HG03442 (cell line): Measurements from ENCODE around the gene BRS3.
"Not testable (repeated sequence)": the region's sequence is repeated elsewhere in the genome, so short reads cannot be mapped to it uniquely, and the experiment has no call there.

ENCODE experiments used
- ATAC-seq: cut with Tn5 transposase; IDR thresholded peaks from one replicate; pipeline ENCODE4 v1.9.1; 2021; ENCODE audit warnings: mild to moderate bottlenecking, moderate library complexity; ENCODE audit not compliant: unreplicated experiment

Gene BRS3

DNA sequence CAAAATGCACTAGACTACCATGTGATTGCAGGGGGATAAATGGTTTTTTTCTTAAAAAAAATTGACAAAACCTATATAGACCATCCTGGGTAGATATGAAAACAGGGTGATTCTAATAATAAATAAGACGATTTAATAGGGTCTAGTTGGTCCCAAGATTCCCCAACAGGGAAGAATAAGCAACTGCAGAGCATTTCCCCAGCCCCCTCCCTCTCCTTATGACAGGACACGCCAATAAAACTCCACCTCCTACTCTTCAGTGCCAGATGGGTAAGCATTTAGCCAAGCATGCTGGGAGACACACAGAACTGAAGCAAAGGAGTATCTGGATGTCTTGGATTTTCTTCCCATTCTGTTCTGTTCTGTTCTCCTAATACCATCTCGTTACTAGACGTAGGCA is at the start of gene BRS3:
Gene BRS3, plus strand, starts transcription at position 301 of the 400 bp plus-strand sequence. CDS start 168 bp downstream, outside the sequence.
- ATAC-seq = no peak

DNA sequence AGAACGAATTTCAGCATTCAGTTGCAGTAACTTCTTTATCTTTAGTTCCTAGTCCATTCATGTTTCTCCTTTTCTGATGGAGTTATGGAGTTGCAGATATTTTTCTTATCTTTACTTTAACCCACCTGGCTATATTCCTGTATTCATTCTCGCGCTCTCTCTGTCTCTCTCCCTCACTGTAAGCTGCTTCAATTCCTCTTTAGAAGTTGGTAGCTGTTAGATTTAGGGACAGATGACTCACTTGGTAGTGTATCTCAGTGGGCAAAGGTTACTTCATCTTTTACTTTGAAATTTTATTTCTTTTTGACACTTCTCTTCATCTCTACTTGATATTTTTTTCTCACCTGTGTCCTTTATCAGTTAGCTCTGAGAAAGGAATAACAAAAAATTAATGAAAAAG is 49.6 kb upstream of the BRS3 start:
- ATAC-seq = no peak

DNA sequence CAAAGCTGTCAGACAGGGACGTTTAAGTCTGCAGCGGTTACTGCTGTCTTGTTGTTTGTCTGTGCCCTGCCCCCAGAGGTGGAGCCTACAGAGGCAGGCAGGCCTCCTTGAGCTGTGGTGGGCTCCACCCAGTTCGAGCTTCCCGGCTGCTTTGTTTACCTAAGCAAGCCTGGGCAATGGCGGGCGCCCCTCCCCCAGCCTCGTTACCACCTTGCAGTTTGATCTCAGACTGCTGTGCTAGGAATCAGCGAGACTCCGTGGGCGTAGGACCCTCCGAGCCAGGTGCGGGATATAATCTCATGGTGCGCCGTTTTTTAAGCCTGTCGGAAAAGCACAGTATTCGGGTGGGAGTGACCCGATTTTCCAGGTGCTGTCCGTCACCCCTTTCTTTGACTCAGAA is 42.1 kb upstream of the BRS3 start:
- not testable (repeated sequence) for ATAC-seq

DNA sequence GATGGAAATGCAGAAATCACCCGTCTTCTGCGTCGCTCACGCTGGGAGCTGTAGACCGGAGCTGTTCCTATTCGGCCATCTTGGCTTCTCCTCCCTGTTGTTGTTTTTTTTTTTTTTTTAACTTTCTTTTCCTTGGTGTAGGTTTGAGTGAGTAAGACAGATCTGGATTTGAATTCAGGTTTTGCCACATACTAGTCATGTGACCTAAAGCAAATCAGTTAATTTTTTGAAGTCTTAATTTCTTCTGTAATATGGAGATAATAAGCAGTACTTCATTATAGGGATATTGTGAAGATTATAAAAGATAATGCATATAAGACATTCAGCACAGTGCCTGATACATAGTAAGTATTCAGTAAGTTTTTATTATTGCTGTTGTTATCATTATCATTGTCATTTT is 41.5 kb upstream of the BRS3 start:
- ATAC-seq = no peak

DNA sequence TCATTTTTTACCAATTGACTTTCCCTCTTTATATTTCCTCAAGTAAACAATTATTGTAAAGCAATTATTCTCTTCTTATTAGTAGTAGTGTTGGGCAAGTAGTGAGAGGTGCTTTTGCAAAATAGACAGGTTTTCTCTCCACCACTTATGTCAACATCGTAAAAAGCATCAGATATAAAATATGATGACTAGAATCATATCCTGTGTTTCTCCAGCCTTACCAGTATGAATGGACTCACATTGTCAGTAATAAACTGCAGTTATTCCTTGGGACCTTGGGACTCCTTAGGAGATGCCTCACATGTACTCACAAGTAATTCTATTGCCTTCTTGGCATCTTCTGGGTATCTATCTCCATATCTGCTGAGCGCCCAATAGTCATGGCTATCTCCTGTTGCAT is 40.4 kb upstream of the BRS3 start:
- ATAC-seq = no peak

DNA sequence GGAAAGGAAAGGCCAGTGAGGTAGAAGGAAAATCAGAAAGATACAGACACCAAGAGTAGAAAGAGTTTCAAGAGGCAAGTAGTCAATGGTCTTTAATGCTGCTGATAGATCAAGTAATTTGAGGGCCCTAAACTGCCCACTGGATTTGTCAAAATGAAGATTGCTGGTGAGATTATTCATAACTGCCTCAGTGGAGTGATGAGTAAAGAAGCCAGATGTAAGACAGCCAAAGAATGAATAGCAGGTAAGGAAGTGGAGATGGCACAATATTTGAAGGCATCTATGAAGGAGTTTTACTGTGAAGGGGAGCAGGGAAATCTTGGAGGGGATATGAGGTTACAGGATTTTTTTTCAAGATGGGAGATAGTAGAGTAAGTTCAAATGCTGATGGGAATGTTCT is 39.8 kb upstream of the BRS3 start:
- no peak for ATAC-seq

DNA sequence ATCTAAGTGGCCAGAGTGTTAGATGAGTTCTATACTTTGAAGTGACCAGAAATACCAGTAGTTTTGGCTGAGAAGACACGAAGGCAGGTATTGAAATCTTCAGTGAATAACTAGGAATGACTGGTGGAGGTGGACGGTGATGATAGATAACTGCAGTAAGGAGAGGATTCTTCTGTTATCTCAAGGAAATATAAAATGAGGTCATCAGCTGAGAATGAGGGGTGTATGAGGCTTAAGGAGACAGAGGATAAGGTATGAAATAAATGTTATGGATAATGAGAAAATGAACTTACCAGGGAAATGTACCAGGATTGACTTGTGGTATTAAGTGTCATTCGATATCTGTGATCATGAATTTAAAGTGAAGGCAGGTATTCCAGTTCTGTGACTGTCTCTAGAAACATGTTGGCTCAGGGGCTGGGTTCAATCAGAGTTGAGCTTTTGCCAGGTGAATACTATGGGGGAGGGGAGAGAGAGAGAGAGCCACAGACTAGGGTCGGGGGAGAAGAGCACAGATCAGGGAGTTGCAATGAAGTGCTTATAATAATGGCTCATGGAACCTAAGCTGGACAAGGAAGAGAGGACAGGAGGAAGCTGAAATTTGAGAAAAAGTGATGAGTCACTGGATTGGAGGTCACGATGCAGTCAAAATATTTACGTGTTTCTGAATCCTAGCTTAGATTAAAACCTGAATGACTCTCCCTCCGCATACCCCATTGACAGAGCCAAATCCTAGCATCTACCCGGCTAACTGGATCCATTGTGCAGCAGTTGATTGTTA is 37.5 kb upstream of the BRS3 start:
- no peak for ATAC-seq

DNA sequence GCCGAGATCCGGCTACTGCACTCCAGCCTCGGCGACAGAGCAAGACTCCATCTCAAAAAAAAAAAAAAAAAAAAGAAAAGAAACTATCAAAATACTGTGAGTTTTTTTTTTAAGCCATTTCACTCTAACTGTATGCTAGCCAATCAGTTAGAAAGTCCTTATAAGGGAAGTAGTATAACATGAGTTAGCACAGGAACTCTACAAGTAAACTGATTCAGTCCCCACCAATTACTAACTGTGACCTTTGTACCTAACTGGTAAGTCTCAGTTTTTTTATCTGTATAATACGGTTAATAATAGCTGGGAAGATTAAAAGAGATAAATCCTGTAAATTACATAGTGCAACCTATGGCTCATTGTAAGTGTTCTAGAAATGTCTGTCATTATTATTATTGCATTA is 35.1 kb upstream of the BRS3 start:
- ATAC-seq = no peak

DNA sequence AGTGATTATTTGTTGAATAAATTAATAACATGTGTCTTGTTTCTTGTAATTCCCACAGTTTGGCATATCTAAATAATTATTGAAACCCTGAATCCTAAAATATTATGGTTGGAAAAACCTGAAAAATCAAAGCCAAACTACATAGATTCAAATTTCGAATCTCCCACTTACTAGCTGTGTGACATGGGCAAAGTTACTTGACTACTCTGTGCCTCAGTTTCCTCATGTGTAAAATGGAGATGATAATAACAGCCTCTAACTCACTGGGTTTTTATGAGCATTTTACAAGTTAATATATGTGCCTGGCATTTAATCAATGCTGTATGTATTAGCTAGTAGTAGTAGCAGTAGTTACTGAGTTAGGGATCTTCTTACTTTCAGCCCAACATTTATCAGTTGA is 34.6 kb upstream of the BRS3 start:
- ATAC-seq = no peak

DNA sequence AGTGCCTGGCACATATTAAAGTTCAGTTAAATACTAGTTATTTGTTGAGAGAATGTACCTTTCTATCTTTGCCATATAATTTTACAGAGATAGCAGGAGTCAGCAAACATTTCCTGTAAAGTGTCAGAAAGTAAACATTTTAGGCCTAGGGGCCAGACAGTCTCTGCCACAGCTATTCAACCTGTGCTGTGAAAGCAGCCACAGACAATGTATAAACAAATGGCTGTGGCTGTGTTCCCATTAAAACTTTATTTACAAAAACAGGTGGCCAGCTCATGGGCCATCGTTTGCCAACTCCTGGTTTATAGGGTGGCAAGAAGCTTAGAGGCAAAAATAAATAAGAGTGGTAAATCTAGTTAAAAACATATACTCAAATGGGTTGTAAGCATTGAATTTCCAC is 34.0 kb upstream of the BRS3 start:
- no peak for ATAC-seq

DNA sequence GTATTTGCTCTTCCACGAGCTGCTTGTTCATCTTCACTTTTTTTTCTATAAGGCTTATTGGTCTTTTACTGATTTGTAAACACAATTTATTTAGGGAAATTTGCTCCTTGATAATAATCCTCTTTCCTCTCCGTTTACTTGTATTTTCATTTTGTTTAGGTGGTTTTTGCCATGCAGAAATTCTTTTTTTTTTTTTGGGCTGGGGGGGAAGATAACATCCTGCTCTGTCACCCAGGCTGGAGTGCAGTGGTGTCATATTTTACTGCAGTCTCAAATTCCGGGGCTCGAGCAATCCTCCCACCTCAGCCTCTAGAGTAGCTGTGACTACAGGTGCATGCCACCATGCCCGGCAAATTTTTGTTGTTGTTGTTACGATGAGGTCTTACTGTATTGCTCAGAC is 31.6 kb upstream of the BRS3 start:
- no peak for ATAC-seq

DNA sequence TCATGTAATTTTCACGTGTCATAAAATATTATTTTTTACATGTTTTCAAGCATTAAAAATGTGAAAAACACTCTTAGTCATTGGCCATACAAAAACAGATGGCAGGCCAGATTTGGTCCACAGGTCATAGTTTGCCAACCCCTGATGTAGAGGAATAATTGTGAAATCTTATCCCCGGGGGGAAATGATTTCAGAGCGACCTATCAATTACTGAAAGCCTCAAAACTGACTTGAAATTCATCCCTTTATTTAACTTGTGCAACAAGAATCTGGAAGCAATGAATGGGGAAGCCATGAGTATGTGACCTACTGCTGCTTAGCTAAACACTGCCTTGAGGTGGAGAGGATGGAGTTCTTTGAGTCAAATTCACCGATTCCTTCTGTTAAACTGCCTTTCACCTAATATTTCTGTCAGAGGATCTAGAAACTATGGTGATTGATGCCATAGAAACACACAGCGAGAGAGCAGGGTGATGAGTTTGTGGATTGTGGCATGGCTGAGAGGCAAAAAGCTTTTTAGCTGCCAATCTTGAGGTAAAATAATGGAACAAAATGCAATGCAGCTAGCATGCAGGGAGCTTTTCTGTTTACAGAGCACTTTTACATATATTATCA is 30.3 kb upstream of the BRS3 start:
- ATAC-seq = no peak

DNA sequence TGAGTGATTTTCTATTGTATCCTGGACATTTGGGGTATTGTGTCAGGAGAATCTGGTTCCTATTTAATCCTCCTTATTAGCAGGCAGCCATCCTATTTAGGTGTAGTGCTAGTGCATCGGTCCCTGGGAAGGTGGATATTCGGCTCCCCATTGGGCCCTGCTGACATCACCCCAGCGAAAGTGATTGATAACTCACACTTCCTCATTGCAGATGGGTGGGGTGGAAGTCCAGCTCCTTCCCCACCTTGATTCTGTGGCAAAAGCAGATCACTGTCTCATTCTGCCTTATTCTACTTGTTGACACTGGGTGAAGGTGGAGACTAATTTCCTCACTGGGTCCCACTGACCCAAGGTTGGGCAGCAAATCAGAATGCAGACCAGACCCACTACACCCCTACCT is 23.2 kb upstream of the BRS3 start:
- no peak for ATAC-seq

DNA sequence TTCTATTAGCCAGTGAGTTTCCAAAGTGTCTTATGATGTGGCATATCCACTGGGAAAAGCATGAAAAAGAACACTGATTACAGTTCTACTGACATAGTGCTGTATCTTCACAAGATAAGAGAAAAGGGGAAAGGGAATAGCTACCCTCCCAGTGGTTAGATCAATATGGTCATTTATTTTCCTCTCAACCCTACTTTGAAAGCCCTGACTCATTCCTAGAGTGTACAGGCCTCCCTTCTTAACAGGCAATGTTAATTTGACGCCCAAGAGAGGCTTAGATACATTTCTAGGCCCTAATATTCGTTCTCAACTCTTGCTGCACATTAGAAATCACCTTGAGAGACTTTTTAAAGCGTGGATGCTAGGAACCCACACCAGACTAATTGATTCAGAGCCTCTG is 20.4 kb upstream of the BRS3 start:
- no peak for ATAC-seq

DNA sequence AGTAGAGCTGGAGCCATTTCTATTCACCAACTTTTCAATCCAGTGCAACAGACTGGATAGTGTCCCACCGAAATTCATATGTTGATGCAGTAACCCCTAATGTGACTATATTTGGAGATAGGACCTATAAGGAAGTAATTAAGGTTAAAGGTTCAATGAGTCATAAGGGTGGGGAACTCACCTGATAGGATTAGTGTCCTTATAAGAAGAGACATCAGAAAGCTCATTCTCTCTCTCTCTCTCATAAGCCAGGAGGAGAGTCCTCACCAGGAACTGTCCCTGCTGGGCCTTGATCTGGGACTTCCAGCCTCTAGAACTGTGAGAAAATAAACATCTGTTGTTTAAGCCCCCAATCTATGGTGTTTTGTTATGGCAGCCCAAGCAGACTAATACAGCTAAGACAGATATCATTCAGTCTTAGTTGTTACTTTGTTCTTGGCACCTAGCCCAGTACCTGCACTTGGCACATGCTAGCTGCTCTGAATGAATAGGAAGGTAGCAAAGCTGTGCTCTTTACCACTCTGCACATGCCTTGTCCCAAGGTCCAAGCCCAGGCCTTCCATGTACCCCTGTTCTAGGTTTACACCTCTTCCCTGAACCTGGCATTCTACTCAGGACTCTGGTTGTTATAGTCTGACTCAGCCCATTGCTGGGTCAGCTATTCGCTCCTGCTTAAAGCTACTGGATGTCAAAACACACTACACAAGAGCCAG is 19.2 kb upstream of the BRS3 start:
- no peak for ATAC-seq

DNA sequence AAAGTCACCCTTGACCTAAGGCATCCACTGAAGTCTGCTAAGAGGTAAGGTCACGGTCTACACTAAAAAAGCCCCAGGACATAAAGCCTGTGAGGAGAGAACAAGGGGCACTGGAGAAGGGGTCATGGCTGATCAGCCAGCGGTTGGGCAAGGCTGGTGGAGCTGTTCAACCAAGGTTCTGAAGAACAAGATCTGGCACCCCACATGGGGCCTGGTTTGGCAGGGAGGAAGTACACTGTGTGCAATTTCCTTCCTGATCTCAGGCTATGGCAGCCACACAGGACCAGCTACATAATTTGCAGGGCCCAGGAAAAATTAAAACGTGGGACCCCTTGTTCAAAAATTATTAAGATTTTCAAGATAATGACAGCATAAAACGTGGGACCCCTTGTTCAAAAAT is 14.1 kb upstream of the BRS3 start:
- no peak for ATAC-seq

DNA sequence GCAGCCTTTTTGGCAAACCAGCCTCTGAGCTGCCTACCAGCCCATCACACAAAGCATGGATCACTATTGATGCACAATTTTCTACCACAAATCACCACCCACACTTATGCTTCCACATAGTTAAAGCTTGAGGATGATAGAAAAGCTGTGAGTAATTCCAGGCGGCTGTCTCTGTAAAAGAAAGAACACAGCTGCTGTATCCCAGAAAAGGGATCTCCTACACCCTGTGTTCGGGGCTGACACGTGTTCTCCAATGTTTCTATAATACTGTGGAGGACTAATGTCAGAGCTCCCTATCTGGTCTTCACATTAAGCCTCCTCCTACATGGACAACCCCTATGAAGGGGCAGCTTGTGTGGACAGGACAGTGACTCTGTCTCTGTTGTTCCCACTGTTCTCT is 12.5 kb upstream of the BRS3 start:
- no peak for ATAC-seq

DNA sequence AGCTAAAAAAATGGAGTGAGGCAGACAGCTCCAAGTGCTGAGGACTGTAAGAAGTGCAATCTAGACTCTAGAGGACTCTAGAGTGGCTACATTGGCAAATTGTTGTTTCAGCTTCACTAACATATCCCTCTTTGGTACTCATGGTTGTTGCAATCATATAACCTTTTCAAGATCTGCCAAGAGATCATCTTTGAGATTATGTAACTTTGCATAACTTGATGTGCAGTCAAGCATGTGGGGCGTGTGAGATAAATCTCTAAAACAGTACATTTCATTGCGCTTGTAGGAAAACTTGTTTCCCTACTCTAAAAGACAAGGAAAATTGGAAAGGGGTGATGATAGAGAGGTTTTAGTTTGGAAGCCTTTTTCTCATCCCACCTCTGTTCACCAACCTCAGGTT is 11.2 kb upstream of the BRS3 start:
- no peak for ATAC-seq

DNA sequence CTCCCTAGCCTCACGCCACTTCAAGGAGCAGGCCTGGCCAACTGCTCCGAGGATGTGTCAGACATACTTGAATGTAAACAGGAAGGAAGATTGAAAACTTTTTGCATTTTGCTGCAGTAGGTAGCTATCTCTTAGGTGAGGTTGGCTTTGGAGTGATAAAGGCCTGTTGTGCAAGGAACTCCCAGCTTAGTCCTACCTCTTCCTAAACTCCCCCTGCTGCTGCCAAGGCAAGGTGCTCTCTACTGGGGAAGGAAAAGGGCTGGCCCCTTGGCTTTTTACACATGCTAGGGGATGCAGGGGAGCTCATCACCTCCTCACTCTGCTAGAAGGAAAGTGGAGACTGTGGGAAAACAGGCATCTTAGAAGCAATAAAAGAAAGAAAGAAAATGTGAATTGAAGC is 10.7 kb upstream of the BRS3 start:
- ATAC-seq = no peak

DNA sequence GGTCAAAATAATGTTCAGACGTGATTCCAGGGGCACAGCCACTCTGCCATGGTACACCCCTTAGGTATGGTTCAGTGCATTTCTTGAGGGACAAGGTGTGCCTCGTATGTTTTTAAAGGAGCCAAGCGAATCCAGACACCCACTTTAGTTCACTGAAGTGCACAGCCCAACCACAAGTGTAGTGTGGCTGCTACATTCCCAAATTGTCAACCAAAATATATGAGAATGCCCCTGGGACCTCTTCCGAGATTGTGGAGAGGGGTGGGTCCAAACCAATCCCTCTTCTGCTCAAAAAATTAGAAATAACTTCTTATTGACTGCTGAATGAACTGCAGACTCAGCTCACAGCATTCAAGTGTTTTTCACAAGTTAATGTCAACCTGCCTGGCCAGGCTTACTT is 7.4 kb upstream of the BRS3 start:
- ATAC-seq = no peak

DNA sequence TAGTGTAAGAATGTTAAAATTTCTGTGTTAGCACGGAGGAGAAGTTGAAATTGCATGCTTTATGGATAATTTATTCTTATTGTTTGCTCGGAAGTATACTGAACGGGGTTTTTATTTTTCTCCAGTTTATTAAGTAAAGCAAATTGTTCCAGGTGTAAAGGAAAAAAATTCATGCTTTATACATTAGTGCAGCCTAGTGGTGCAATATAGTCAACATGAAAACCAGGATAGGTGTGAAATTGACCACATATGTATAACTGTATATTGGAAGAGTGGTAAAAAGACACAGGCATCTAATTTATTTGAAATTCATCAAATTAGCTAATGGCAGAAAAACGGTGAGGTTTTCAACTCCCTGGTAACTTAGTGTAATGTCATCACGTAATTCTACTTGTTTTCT is 959 bp downstream of the BRS3 start:
- ATAC-seq = no peak

DNA sequence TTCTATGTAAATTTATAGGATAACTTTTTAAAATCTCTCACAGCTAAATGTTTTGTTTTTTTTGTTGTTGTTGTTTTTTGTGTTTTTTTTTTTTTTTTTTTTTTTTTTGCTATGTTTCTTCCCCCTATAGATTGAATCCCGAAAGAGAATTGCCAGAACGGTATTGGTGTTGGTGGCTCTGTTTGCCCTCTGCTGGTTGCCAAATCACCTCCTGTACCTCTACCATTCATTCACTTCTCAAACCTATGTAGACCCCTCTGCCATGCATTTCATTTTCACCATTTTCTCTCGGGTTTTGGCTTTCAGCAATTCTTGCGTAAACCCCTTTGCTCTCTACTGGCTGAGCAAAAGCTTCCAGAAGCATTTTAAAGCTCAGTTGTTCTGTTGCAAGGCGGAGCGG is 4.1 kb downstream of the BRS3 start:
- ATAC-seq = no peak
